OCI-LY3 (cell line): ENCODE data around the gene ALDH2.
"Not testable (repeated sequence)": the region's sequence is repeated elsewhere in the genome, so short reads cannot be mapped to it uniquely, and the experiment has no call there.

Experiments
- H2AFZ ChIP-seq: fragments of 200-600, 300-600 bp; shearing (Covaris generic); 2 replicates; pipeline ENCODE4 v1.6.0; 2014; ENCODE audit warnings: antibody characterized with exemption, low read depth, low read length
- H3K27ac ChIP-seq: fragments of 200-600, 300-600 bp; sonication (generic); 2 replicates; pipeline ENCODE4 v1.5.1; 2014; ENCODE audit warnings: mild to moderate bottlenecking, low read length, moderate library complexity, mixed read lengths
- H3K27me3 ChIP-seq: fragments of 200-600, 300-600 bp; sonication (generic); 2 replicates; pipeline ENCODE4 v1.6.1; 2014; ENCODE audit warnings: low read depth, low read length, mixed read lengths
- H3K36me3 ChIP-seq: fragments of 200-600, 300-600 bp; sonication (generic); replicated peaks from 2 replicates; pipeline ENCODE3; 2014; ENCODE audit warnings: low read depth, low read length, mixed read lengths
- H3K4me1 ChIP-seq: fragments of 300-600, 200-600 bp; sonication (generic); 2 replicates; pipeline ENCODE4 v1.6.1; 2014; ENCODE audit warnings: low read length, mixed read lengths
- H3K4me2 ChIP-seq: fragments of 200-600, 300-600 bp; sonication (generic); 2 replicates; pipeline ENCODE4 v1.6.1; 2014; ENCODE audit warnings: low read length, mixed read lengths
- H3K4me3 ChIP-seq: fragments of 300-600, 200-600 bp; sonication (generic); 2 replicates; pipeline ENCODE4 v1.5.1; 2014; ENCODE audit warnings: antibody characterized with exemption, mild to moderate bottlenecking, low read length, moderate library complexity
- H3K79me2 ChIP-seq: fragments of 300-600, 200-600 bp; shearing (Covaris generic); 2 replicates; pipeline ENCODE4 v1.6.1; 2014; ENCODE audit warnings: mild to moderate bottlenecking, low read length, mixed read lengths
- H3K9ac ChIP-seq: fragments of 300-600, 200-600 bp; shearing (Covaris generic); 2 replicates; pipeline ENCODE4 v1.6.0; 2014; ENCODE audit warnings: mild to moderate bottlenecking, low read length, moderate library complexity
- H3K9me3 ChIP-seq: fragments of 200-600, 300-600 bp; shearing (Covaris generic); 2 replicates; pipeline ENCODE4 v1.6.1; 2014; ENCODE audit warnings: low read length, mixed read lengths; ENCODE audit not compliant: insufficient read depth
- H4K20me1 ChIP-seq: fragments of 200-600, 300-600 bp; sonication (generic); 2 replicates; pipeline ENCODE4 v1.6.1; 2016; ENCODE audit warnings: low read length, mixed read lengths; ENCODE audit not compliant: insufficient read depth
- CTCF ChIP-seq: fragments of 200-600, 300-600 bp; sonication (generic); IDR thresholded peaks from 2 replicates; pipeline ENCODE4 v1.5.1; 2014; ENCODE audit warnings: antibody characterized with exemption, low read length, low read depth
- EZH2phosphoT487 ChIP-seq: fragments of 200-600 bp; shearing (Covaris generic); IDR thresholded peaks from 2 replicates; pipeline ENCODE4 v1.6.1; 2018; ENCODE audit warnings: antibody characterized with exemption, mixed run types, low read depth

Gene ALDH2

DNA sequence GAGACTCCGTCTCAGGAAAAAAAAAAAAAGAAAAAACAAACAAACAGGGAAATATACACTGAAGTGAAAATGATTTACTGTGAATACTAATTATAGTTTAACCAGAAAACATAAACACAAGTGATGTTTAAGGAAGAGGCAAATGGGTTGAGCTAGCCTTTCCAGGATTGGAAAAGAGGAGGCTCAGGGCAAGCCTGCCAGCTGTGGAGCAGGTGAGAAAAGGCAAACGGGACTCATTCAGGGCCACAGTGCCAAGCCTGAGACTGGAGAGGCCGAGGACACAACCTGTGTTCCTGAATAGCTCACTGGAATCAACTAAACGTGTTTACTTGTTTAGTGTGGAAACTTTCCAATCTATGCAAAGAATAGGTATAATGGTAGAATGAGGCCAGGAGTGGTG, 39.6 kb downstream of the ALDH2 start:
- Histone ChIP-seq H3K9ac (no peak overlapping the region), H3K79me2 (no peaks in the 10 kb centered on the region), H3K4me3 (no peak overlapping the region), H4K20me1 (no peaks in the 10 kb centered on the region), H3K27me3 (no peaks in the 10 kb centered on the region), H2AFZ (no peak overlapping the region), H3K9me3 (no peaks in the 10 kb centered on the region), H3K4me1 (no peaks in the 10 kb centered on the region), H3K36me3 (peaks cover 3% of the 10 kb centered on the region), H3K4me2 (no peak overlapping the region), H3K27ac (no peak overlapping the region)
- no peak for TF ChIP-seq EZH2phosphoT487
- no peak for TF ChIP-seq CTCF

GRCh38 chr12:111807232-111807631, 40.5 kb downstream of the ALDH2 start:
- H3K27ac ChIP-seq, result no peak overlapping the region
- H3K4me3 ChIP-seq, result no peak overlapping the region
- no peaks in the 10 kb centered on the region for H3K27me3 ChIP-seq
- H3K4me1 ChIP-seq, result no peaks in the 10 kb centered on the region
- no peak overlapping the region for H3K4me2 ChIP-seq
- no peaks in the 10 kb centered on the region for H3K79me2 ChIP-seq
- H3K36me3 ChIP-seq, result no peaks in the 10 kb centered on the region
- TF ChIP-seq EZH2phosphoT487 (no peak), CTCF (no peak)
- H3K9ac ChIP-seq, result no peak overlapping the region
- no peaks in the 10 kb centered on the region for H3K9me3 ChIP-seq
- no peaks in the 10 kb centered on the region for H4K20me1 ChIP-seq
- no peak overlapping the region for H2AFZ ChIP-seq

DNA sequence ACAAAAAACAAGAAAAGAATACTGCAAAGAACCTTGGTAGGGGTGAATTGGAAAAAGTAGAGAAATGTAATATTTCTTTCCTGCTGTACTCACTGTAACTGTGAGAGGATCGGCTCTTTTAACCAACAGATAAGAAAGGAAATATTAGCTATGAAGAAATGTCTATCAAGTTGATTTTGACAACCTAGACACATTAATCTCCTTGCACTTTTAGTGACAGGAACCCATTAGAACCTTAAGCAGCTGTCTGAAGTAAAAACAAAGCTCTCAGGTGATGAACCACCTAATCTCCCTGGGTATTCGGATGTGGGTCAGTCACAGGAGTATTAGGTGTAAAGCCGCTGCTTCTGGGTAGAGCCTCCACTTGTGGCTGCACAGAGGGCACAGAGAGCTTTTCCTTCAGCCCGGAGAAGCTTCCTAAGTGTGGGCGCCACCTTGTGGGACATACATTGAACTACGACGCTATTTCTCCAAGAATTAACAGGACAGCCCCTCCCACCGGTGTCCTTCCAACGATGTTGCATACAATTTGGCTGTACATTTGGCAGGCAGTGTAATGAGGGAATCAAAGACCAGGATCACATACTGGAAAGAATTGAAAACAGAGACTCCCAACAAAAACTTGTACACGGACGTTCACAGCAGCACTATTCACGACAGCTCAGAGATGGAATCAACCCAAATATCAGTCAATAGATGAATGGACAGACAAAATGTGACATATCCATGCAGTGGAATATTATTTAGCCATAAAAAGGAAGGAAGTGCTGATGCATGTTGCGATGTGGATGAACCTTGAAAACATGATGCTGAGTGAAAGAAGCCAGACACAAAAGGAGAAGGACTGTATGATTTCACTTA, 46.4 kb downstream of the ALDH2 start:
- Histone ChIP-seq H3K27me3 (no peaks in the 10 kb centered on the region), H3K9me3 (no peaks in the 10 kb centered on the region), H3K36me3 (no peaks in the 10 kb centered on the region), H3K4me1 (no peaks in the 10 kb centered on the region; the same call in 1 of the 2 replicates), H3K9ac (no peak overlapping the region), H3K27ac (no peak overlapping the region), H3K79me2 (no peaks in the 10 kb centered on the region), H3K4me3 (no peak overlapping the region), H2AFZ (no peak overlapping the region), H4K20me1 (no peaks in the 10 kb centered on the region), H3K4me2 (peak overlapping the region; percentile 13; the same call in 1 of the 2 replicates)
- TF ChIP-seq EZH2phosphoT487 (no peak), CTCF (peak; percentile 87)

DNA sequence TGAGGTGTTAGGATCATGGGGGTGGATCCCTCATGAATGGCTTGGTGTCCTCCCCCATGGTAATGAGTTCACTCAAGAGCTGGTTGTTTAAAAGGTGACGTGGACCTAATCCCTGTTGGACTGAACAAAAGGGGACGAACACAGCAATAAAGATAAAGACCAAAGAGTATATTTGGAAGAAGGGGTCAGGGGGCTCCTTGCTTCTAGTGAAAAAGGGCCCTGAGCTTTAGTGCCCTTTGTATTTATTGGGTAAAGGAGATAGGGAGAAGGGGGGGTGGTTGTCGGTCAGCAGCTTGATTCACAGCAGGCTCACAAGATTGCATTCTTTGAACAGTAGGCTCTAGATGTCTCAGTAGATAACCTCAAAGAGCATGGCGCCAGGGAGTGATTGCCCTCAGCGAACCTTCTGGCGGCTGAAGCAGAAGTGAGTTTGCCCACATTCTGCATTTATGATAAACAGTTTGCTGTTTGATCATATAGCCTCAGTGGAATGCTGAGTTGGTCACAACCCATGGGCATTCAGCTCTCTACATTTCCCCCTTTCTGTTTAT, 49.4 kb downstream of the ALDH2 start:
- H2AFZ ChIP-seq, result no peak overlapping the region
- no peak overlapping the region for H3K27ac ChIP-seq
- no peaks in the 10 kb centered on the region for H4K20me1 ChIP-seq
- no peak overlapping the region for H3K4me2 ChIP-seq
- H3K4me3 ChIP-seq, result no peak overlapping the region
- no peaks in the 10 kb centered on the region for H3K9me3 ChIP-seq
- TF ChIP-seq EZH2phosphoT487, result no peak
- TF ChIP-seq CTCF, result no peak
- H3K36me3 ChIP-seq, result no peaks in the 10 kb centered on the region
- no peaks in the 10 kb centered on the region for H3K27me3 ChIP-seq
- H3K79me2 ChIP-seq, result no peaks in the 10 kb centered on the region
- H3K4me1 ChIP-seq, result no peaks in the 10 kb centered on the region; the same call in 1 of the 2 replicates
- no peak overlapping the region for H3K9ac ChIP-seq

- H3K27ac ChIP-seq, H3K9ac ChIP-seq, H4K20me1 ChIP-seq, H3K36me3 ChIP-seq, H3K9me3 ChIP-seq, H3K4me3 ChIP-seq, H2AFZ ChIP-seq, H3K79me2 ChIP-seq, H3K4me1 ChIP-seq, H3K27me3 ChIP-seq, H3K4me2 ChIP-seq: not testable (repeated sequence)
These were observed 50.2 kb downstream of the ALDH2 start for GRCh38 chr12:111816898-111817297.
